Left lung (tissue), 10 donors: ENCODE data around the gene IGBP1. TPM values are rescaled to one million over a fixed set of nuclear protein-coding genes. Genes with fewer than 3 reads are reported as not detected.
A peak's percentile ranks its signal among the peaks of the same experiment; 100 is the strongest.

Experiments
- ATAC-seq: fragments of 200-7000 bp; cut with Tn5 transposase; one replicate; pipeline ENCODE4 v1.9.1; 2020; ENCODE audit warnings: moderate library complexity
- DNase-seq, 4 donors: peaks; one replicate each; pipeline ENCODE4 v3.0.0-alpha.2; 2013 to 2020
- H3K27ac ChIP-seq, 2 donors: fragments of 200-600 bp; sonication (generic) in 1 of 2; one replicate each; pipeline versions ENCODE4 v1.5.0 to v1.8.0; 2020 to 2021
- H3K27me3 ChIP-seq, 2 donors: fragments of 200-600 bp; sonication (generic) in 1 of 2; one replicate each; pipeline versions ENCODE4 v1.5.0 to v1.8.0; 2020 to 2021
- H3K36me3 ChIP-seq, 2 donors: fragments of 200-600 bp; sonication (generic) in 1 of 2; one replicate each; pipeline versions ENCODE4 v1.5.0 to v1.8.0; 2020 to 2021
- H3K4me1 ChIP-seq, 2 donors: fragments of 200-600 bp; one replicate each; pipeline ENCODE4 v1.8.0; 2021
- H3K4me3 ChIP-seq, 2 donors: fragments of 200-600 bp; sonication (generic) in 1 of 2; one replicate each; pipeline versions ENCODE4 v1.5.0 to v1.8.0; 2020 to 2021; ENCODE audit warnings: mild to moderate bottlenecking in 1 of 2
- H3K9me3 ChIP-seq, 2 donors: fragments of 200-600 bp; sonication (generic) in 1 of 2; one replicate each; pipeline versions ENCODE4 v1.5.0 to v1.8.0; 2020 to 2021
- intact Hi-C, 2 donors: fragments of 100-400 bp; cut with DNase I; formaldehyde crosslinking; loops; one replicate each; pipeline versions ENCODE4 v1.11.2 to v1.14.2; 2022
- polyA plus RNA-seq, 6 donors: library from polyadenylated mRNA; unstranded; fragments of 120-200 nt; gene quantifications; one replicate each; pipeline ENCODE4 v1.2.1, GENCODE V29; 2013; ENCODE audit not compliant: insufficient read length in 6 of 6
- total RNA-seq, 2 donors: library from RNA; stranded (reverse); fragmentation: NEBNext Ultra II Directional; extraction: Animal tissue kit (Norgen Biotek cat#: 25700); gene quantifications; one replicate each; pipeline ENCODE4 v1.2.1, GENCODE V29; 2021
- TF ChIP-seq, protein P1 (sequence below), 2 donors: fragments of 200-600 bp; sonication (generic) in 1 of 2; IDR thresholded peaks; one replicate each; pipeline versions ENCODE4 v1.5.0 to v1.8.0; 2021; ENCODE audit warnings: antibody characterized with exemption in 2 of 2
- donor health status: DM: no; HTN: yes; CAD: no.
- donor health status: DM: no; HTN: no; CAD: no.

The IGBP1 gene
- total and polyA plus RNA-seq, 8 donors, result 33.7 to 111 (median 100) TPM

- Histone ChIP-seq H3K27ac (no peak overlapping the region), H3K36me3 (peaks cover 0 to 4% of the 10 kb centered on the region in 2 donors), H3K27me3 (no peaks in the 10 kb centered on the region), H3K9me3 (no peaks in the 10 kb centered on the region), H3K4me3 (no peak overlapping the region), H3K4me1 (no peaks in the 10 kb centered on the region)
- DNase-seq (no peak), ATAC-seq (no peak)
- TF ChIP-seq, protein P1, sequence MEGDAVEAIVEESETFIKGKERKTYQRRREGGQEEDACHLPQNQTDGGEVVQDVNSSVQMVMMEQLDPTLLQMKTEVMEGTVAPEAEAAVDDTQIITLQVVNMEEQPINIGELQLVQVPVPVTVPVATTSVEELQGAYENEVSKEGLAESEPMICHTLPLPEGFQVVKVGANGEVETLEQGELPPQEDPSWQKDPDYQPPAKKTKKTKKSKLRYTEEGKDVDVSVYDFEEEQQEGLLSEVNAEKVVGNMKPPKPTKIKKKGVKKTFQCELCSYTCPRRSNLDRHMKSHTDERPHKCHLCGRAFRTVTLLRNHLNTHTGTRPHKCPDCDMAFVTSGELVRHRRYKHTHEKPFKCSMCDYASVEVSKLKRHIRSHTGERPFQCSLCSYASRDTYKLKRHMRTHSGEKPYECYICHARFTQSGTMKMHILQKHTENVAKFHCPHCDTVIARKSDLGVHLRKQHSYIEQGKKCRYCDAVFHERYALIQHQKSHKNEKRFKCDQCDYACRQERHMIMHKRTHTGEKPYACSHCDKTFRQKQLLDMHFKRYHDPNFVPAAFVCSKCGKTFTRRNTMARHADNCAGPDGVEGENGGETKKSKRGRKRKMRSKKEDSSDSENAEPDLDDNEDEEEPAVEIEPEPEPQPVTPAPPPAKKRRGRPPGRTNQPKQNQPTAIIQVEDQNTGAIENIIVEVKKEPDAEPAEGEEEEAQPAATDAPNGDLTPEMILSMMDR (IDR thresholded peaks at IDR 0.05), result no peak
- intact Hi-C loops, result no loop called here
These were observed 39.0 kb downstream of the IGBP1 start for GRCh38 chrX:70172221-70172620.

DNA sequence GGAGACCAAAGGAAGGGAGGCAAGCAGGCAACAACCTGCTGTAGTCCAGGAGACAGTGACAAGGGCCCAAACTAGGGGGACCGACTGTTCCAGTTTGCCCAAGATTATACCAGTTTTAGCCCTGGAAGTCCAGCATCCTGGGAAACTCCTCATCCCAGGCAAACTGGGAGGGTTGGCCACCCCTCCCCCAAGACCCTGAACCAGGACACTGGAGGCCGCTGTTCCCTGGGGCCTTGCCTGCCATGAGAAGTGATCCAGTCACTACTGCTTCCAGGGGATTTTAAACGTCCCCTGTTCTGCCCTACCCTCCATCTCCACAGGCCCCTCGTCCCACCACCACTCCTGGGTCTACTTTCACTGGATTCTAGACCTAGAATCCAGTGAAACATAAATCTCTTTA, 39.7 kb downstream of the IGBP1 start:
- intact Hi-C loops, result no loop called here

DNA sequence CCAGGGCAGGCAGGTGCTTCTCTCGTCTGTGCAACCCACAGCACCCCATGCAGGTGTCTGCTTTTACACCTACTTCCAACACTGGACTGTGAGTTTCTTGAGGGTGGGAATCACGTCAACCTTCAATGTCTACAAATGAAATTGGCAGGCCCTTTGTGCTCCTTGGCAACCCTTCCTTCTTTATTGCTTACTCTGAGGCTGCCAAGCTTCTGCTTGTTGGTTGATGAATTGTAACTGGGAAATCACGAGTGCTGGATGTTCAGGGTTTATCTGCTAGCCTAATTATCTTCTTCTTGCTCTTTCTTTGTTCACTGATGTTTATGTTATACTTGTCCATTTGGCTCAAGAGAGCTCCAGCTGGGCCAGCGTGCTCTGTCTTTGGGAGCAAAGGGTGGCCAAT, 41.5 kb downstream of the IGBP1 start:
- Histone ChIP-seq H3K27me3 (no peaks in the 10 kb centered on the region), H3K4me3 (no peak overlapping the region), H3K4me1 (no peaks in the 10 kb centered on the region), H3K9me3 (no peaks in the 10 kb centered on the region), H3K36me3 (no peaks in the 10 kb centered on the region), H3K27ac (no peak overlapping the region)
- DNase-seq, result peak in 1 of 4 donors; percentile 10
- intact Hi-C loops, result no loop called here
- peak; percentile 15 for ATAC-seq
- TF ChIP-seq, protein P1 (IDR thresholded peaks at IDR 0.05), result no peak

More for the DNA sequence above, 39.7 kb downstream of the IGBP1 start:
- Histone ChIP-seq H3K4me1 (no peaks in the 10 kb centered on the region), H3K36me3 (no peaks in the 10 kb centered on the region), H3K27ac (no peak overlapping the region), H3K4me3 (no peak overlapping the region), H3K27me3 (no peaks in the 10 kb centered on the region), H3K9me3 (no peaks in the 10 kb centered on the region)
- ATAC-seq (no peak), DNase-seq (no peak)
- TF ChIP-seq, protein P1 (IDR thresholded peaks at IDR 0.05), result no peak

DNA sequence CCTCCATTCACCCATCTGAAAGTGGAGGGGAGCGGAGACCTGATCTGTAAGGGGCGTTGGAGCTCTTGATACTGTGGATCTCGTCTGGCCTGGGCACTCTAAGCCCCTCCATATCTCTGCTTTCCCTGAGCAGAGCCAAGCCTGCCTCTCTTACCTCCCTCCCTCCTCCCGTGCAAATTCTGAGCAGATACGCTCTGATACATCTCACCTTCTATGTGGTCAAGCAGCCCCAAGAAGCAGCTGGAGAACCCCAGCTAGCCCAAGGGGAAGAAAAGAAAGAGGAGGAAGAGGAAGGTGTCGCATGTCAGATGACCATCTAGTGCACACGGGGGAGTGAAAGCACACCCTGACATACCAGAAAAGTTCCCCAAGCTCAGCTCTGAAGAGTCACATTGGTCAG, 42.1 kb downstream of the IGBP1 start:
- TF ChIP-seq, protein P1 (IDR thresholded peaks at IDR 0.05), result no peak
- no peaks in the 10 kb centered on the region for H3K9me3 ChIP-seq
- H3K27ac ChIP-seq, result no peak overlapping the region
- no peaks in the 10 kb centered on the region for H3K36me3 ChIP-seq
- no peaks in the 10 kb centered on the region for H3K27me3 ChIP-seq
- no peak for ATAC-seq
- intact Hi-C loops, result no loop called here
- no peak for DNase-seq
- no peak overlapping the region for H3K4me3 ChIP-seq
- H3K4me1 ChIP-seq, result no peaks in the 10 kb centered on the region

DNA sequence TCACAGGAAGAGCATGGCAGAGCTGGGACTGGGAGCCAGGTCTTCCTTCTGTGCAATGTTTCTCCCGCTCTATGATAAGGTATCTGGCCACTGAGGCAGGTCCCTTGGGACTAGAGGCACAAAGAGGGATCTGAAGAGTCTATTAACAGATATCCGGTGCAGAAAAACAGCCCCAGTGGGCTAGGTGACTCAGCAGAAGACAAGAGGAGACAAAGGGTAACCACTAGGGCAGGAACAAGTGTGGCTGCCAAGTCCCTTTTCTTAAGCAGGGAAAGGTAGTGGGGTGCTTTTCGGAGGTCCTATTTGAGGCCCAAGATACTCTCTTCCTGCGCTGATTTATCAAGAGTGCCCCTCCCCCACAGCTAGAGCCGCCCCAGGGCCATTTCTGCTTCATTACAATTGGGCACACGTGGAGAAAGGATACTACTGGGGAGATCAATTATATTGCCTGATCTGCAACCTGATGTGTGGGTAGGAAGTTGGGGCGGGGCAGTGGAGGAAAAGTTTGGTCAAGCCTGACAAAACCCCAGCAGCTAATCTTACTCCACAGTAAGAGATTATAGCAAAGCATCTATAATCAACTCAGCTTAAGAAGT, 43.8 kb downstream of the IGBP1 start, which contains the start of gene DGAT2L6:
Gene DGAT2L6 (plus strand): TSS at position 546 of the 596 bp plus-strand sequence. CDS start 100 bp downstream, outside the sequence.
- TF ChIP-seq, protein P1 (IDR thresholded peaks at IDR 0.05), result no peak
- H3K4me1 ChIP-seq, result no peaks in the 10 kb centered on the region
- H3K36me3 ChIP-seq, result no peaks in the 10 kb centered on the region
- no peaks in the 10 kb centered on the region for H3K9me3 ChIP-seq
- intact Hi-C loops, result no loop called here
- H3K27me3 ChIP-seq, result no peaks in the 10 kb centered on the region
- no peak for DNase-seq
- H3K27ac ChIP-seq, result no peak within 1 kb of the TSS
- no peak for ATAC-seq
- H3K4me3 ChIP-seq, result no peak within 1 kb of the TSS
